K562 (cell line): ENCODE data around the gene FMN1. TPM values are rescaled to one million over a fixed set of nuclear protein-coding genes. Genes with fewer than 3 reads are reported as not detected.

ENCODE experiments used
- EGR1 ChIP-seq: fragments of 450-650 bp; conservative IDR thresholded peaks from 2 replicates; pipeline ENCODE4 v1.6.1; 2017; ENCODE audit warnings: mild to moderate bottlenecking
- L3MBTL2 ChIP-seq: fragments of 450-650 bp; IDR thresholded peaks from 2 replicates; pipeline ENCODE4 v1.6.1; 2016; ENCODE audit warnings: mild to moderate bottlenecking, moderate library complexity
- NRF1 ChIP-seq, 2 experiments: fragments of 450-650 bp; IDR thresholded peaks in 1 of 2; conservative IDR thresholded peaks in 1 of 2; 2 replicates each; pipeline ENCODE4 v1.6.1; 2014; ENCODE audit warnings: mild to moderate bottlenecking in 2 of 2
- TCF7L2 ChIP-seq: fragments of 150-350 bp; IDR thresholded peaks from 2 replicates; pipeline ENCODE4 v1.6.1; 2016; ENCODE audit warnings: low read depth, mild to moderate bottlenecking, low read length, moderate library complexity
- ZNF785 ChIP-seq: fragments of 250-450 bp; sonication (Bioruptor Pico); IDR thresholded peaks from 2 replicates; pipeline ENCODE4 v1.4.0; 2020; ENCODE audit warnings: mild to moderate bottlenecking
- polyA plus RNA-seq, 8 experiments: library from polyadenylated mRNA; depleted of rRNA in 4 of 8; stranded (reverse) in 5 of 8; unstranded in 3 of 8; fragments of >200 nt; fragmentation: Nextera tagmentation in 2 of 8; fragmentation: Illumina TruSeq in 1 of 8; extraction: Ambion mirVana in 2 of 8; extraction: Trizol in 1 of 8; gene quantifications; 2 replicates each; pipeline versions ENCODE4 v1.2.1 to v1.2.3, GENCODE V29; 2011 to 2014; ENCODE audit warnings: inconsistent platforms in 1 of 8, missing spikeins in 1 of 8
- total RNA-seq, 7 experiments: library from RNA; depleted of rRNA in 6 of 7; stranded (reverse); fragments of >200 nt in 6 of 7; fragmentation: Illumina TruSeq in 2 of 7; extraction: Trizol in 2 of 7; gene quantifications; 2 replicates each; pipeline versions ENCODE4 v1.2.1 to v1.2.3, GENCODE V29; 2011 to 2021; ENCODE audit warnings: low replicate concordance in 1 of 7
- TF ChIP-seq, protein P1 (sequence below): fragments of 450-650 bp; IDR thresholded peaks from 2 replicates; pipeline ENCODE4 v1.6.1; 2016; ENCODE audit warnings: mild to moderate bottlenecking, moderate library complexity
- TF ChIP-seq, protein P2 (sequence below), 3 experiments: IDR thresholded peaks in 2 of 3; conservative IDR thresholded peaks in 1 of 3; 2 replicates each; pipeline ENCODE4 v1.5.1; 2011 to 2012; ENCODE audit warnings: low read length in 3 of 3, mild to moderate bottlenecking in 3 of 3, control low read depth in 2 of 3, improper control_type of control experiment in 1 of 3, inconsistent platforms in 1 of 3, low read depth in 1 of 3, mixed read lengths in 1 of 3, moderate library complexity in 1 of 3; ENCODE audit not compliant: insufficient read depth in 2 of 3
- TF ChIP-seq, protein P3 (sequence below): sonication (generic); formaldehyde crosslinking; IDR thresholded peaks from 2 replicates; pipeline ENCODE4 v1.9.0; 2022; ENCODE audit warnings: mild to moderate bottlenecking, missing genetic modification reagents

The FMN1 gene
- total and polyA plus RNA-seq, 9 of the 15 experiments (the other 6 are each of a cell fraction or from before 2014, with no cell fraction given), result 0.03 to 0.07 (median 0.04) TPM; not detected in 6

DNA sequence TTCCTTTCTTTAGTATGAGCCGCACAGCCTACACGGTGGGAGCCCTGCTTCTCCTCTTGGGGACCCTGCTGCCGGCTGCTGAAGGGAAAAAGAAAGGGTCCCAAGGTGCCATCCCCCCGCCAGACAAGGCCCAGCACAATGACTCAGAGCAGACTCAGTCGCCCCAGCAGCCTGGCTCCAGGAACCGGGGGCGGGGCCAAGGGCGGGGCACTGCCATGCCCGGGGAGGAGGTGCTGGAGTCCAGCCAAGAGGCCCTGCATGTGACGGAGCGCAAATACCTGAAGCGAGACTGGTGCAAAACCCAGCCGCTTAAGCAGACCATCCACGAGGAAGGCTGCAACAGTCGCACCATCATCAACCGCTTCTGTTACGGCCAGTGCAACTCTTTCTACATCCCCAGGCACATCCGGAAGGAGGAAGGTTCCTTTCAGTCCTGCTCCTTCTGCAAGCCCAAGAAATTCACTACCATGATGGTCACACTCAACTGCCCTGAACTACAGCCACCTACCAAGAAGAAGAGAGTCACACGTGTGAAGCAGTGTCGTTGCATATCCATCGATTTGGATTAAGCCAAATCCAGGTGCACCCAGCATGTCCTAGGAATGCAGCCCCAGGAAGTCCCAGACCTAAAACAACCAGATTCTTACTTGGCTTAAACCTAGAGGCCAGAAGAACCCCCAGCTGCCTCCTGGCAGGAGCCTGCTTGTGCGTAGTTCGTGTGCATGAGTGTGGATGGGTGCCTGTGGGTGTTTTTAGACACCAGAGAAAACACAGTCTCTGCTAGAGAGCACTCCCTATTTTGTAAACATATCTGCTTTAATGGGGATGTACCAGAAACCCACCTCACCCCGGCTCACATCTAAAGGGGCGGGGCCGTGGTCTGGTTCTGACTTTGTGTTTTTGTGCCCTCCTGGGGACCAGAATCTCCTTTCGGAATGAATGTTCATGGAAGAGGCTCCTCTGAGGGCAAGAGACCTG lies 463.5 kb downstream of the FMN1 start (continued):
- TF ChIP-seq, protein P1, sequence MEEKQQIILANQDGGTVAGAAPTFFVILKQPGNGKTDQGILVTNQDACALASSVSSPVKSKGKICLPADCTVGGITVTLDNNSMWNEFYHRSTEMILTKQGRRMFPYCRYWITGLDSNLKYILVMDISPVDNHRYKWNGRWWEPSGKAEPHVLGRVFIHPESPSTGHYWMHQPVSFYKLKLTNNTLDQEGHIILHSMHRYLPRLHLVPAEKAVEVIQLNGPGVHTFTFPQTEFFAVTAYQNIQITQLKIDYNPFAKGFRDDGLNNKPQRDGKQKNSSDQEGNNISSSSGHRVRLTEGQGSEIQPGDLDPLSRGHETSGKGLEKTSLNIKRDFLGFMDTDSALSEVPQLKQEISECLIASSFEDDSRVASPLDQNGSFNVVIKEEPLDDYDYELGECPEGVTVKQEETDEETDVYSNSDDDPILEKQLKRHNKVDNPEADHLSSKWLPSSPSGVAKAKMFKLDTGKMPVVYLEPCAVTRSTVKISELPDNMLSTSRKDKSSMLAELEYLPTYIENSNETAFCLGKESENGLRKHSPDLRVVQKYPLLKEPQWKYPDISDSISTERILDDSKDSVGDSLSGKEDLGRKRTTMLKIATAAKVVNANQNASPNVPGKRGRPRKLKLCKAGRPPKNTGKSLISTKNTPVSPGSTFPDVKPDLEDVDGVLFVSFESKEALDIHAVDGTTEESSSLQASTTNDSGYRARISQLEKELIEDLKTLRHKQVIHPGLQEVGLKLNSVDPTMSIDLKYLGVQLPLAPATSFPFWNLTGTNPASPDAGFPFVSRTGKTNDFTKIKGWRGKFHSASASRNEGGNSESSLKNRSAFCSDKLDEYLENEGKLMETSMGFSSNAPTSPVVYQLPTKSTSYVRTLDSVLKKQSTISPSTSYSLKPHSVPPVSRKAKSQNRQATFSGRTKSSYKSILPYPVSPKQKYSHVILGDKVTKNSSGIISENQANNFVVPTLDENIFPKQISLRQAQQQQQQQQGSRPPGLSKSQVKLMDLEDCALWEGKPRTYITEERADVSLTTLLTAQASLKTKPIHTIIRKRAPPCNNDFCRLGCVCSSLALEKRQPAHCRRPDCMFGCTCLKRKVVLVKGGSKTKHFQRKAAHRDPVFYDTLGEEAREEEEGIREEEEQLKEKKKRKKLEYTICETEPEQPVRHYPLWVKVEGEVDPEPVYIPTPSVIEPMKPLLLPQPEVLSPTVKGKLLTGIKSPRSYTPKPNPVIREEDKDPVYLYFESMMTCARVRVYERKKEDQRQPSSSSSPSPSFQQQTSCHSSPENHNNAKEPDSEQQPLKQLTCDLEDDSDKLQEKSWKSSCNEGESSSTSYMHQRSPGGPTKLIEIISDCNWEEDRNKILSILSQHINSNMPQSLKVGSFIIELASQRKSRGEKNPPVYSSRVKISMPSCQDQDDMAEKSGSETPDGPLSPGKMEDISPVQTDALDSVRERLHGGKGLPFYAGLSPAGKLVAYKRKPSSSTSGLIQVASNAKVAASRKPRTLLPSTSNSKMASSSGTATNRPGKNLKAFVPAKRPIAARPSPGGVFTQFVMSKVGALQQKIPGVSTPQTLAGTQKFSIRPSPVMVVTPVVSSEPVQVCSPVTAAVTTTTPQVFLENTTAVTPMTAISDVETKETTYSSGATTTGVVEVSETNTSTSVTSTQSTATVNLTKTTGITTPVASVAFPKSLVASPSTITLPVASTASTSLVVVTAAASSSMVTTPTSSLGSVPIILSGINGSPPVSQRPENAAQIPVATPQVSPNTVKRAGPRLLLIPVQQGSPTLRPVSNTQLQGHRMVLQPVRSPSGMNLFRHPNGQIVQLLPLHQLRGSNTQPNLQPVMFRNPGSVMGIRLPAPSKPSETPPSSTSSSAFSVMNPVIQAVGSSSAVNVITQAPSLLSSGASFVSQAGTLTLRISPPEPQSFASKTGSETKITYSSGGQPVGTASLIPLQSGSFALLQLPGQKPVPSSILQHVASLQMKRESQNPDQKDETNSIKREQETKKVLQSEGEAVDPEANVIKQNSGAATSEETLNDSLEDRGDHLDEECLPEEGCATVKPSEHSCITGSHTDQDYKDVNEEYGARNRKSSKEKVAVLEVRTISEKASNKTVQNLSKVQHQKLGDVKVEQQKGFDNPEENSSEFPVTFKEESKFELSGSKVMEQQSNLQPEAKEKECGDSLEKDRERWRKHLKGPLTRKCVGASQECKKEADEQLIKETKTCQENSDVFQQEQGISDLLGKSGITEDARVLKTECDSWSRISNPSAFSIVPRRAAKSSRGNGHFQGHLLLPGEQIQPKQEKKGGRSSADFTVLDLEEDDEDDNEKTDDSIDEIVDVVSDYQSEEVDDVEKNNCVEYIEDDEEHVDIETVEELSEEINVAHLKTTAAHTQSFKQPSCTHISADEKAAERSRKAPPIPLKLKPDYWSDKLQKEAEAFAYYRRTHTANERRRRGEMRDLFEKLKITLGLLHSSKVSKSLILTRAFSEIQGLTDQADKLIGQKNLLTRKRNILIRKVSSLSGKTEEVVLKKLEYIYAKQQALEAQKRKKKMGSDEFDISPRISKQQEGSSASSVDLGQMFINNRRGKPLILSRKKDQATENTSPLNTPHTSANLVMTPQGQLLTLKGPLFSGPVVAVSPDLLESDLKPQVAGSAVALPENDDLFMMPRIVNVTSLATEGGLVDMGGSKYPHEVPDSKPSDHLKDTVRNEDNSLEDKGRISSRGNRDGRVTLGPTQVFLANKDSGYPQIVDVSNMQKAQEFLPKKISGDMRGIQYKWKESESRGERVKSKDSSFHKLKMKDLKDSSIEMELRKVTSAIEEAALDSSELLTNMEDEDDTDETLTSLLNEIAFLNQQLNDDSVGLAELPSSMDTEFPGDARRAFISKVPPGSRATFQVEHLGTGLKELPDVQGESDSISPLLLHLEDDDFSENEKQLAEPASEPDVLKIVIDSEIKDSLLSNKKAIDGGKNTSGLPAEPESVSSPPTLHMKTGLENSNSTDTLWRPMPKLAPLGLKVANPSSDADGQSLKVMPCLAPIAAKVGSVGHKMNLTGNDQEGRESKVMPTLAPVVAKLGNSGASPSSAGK, result peak; percentile 28; the same call in 1 of the 2 replicates
- 0 out of 2 replicates have a peak, but pooled peaks have one; percentile 17 for TF ChIP-seq EGR1
- no peak for TF ChIP-seq TCF7L2
- 0 out of 4 replicates have a peak, but pooled peaks of 1 of the 2 experiments have one; percentile 21 for TF ChIP-seq NRF1 (conservative IDR thresholded peaks at IDR 0.05 in 1 of 2, IDR thresholded peaks at IDR 0.05 in 1 of 2)
- TF ChIP-seq, protein P2, sequence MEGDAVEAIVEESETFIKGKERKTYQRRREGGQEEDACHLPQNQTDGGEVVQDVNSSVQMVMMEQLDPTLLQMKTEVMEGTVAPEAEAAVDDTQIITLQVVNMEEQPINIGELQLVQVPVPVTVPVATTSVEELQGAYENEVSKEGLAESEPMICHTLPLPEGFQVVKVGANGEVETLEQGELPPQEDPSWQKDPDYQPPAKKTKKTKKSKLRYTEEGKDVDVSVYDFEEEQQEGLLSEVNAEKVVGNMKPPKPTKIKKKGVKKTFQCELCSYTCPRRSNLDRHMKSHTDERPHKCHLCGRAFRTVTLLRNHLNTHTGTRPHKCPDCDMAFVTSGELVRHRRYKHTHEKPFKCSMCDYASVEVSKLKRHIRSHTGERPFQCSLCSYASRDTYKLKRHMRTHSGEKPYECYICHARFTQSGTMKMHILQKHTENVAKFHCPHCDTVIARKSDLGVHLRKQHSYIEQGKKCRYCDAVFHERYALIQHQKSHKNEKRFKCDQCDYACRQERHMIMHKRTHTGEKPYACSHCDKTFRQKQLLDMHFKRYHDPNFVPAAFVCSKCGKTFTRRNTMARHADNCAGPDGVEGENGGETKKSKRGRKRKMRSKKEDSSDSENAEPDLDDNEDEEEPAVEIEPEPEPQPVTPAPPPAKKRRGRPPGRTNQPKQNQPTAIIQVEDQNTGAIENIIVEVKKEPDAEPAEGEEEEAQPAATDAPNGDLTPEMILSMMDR (IDR thresholded peaks at IDR 0.05 in 2 of 3, conservative IDR thresholded peaks at IDR 0.05 in 1 of 3; ENCODE audit: insufficient read depth in 2 of 3, low read depth in 1 of 3, low read length in 3 of 3), result no peak
- no peak for TF ChIP-seq ZNF785 (CRISPR knock-in tag)
- TF ChIP-seq, protein P3, sequence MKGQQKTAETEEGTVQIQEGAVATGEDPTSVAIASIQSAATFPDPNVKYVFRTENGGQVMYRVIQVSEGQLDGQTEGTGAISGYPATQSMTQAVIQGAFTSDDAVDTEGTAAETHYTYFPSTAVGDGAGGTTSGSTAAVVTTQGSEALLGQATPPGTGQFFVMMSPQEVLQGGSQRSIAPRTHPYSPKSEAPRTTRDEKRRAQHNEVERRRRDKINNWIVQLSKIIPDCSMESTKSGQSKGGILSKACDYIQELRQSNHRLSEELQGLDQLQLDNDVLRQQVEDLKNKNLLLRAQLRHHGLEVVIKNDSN (CRISPR knock-in tag), result no peak
- peak; percentile 22; the same call in 1 of the 2 replicates for TF ChIP-seq L3MBTL2
